Adipocyte (in vitro differentiated cells): ENCODE measurements around the gene HELZ2.
A peak's percentile ranks its signal among the peaks of the same experiment; 100 is the strongest.

Experiments used
- DNase-seq: peaks from one replicate; pipeline ENCODE4 v3.0.0-alpha.2; 2015; ENCODE audit warnings: low read depth
- H3K27me3 ChIP-seq: replicated peaks from 2 replicates; pipeline ENCODE4 v1.7.0; 2013; ENCODE audit warnings: mild to moderate bottlenecking, low read length, moderate library complexity; ENCODE audit not compliant: control insufficient read depth, insufficient read depth
- H3K36me3 ChIP-seq: 2 replicates; pipeline ENCODE4 v1.7.0; 2013; ENCODE audit warnings: low read length, mild to moderate bottlenecking, moderate library complexity; ENCODE audit not compliant: control insufficient read depth, insufficient read depth, severe bottlenecking
- H3K4me1 ChIP-seq: 2 replicates; pipeline ENCODE4 v1.7.0; 2013; ENCODE audit warnings: mild to moderate bottlenecking, low read length, moderate library complexity; ENCODE audit not compliant: control insufficient read depth, insufficient read depth
- H3K4me3 ChIP-seq: 2 replicates; pipeline ENCODE4 v1.7.0; 2013; ENCODE audit warnings: mild to moderate bottlenecking, low read length, moderate library complexity
- H3K9ac ChIP-seq: 2 replicates; pipeline ENCODE4 v1.7.0; 2013; ENCODE audit warnings: mild to moderate bottlenecking, low read length, moderate library complexity
- H3K9me3 ChIP-seq: 2 replicates; pipeline ENCODE4 v1.7.0; 2013; ENCODE audit warnings: mild to moderate bottlenecking, low read length, moderate library complexity; ENCODE audit not compliant: control insufficient read depth

The HELZ2 gene

DNA sequence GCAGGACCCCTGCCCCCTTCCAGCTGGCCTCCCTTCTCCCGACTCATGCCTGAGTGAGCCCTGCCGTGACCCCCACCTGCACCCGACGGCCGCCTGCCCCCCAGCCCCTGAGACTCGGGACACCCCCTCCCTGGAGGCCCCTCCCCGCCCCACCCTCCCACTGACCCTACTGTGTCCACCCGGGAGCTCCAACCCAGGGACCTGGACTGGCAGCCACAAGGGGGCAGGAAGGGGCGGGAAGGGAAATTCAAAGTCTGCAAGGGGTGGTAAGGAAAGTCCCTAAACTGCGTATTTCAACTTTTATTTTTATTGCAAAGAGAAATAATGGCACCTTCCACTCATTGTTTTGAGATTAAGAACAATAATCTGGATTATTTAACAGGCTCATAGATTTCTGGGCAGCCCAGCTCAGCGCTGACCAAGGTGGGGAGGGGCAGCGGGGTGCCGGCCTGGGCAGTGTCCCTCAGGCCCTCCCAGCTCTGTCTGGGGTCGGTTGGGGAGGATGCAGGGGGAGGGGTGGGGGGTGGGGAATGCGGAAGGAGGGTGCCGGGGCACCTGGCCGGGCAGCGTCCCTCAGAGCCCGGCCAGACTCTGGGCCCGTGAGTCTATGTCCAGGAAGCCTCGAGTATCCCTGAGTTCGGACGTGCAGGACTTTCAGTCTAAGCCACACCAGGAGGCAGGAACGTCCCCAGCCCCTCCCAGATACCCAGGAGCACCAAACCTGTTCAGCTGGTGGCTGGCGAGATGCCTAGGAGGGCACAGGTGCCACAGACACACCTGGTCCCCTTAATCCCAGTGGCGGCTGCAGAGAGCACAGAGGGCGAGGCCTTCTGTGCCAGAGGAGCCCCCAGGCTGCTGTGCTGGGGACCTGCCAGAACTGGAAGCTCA, 35.6 kb downstream of the HELZ2 start:
- peak; percentile 49 for DNase-seq
- H3K4me1 ChIP-seq: peaks cover 13% of the 10 kb centered on the region
- no peaks in the 10 kb centered on the region for H3K36me3 ChIP-seq
- peaks cover 19% of the 10 kb centered on the region for H3K27me3 ChIP-seq
- no peak overlapping the region for H3K4me3 ChIP-seq
- no peaks in the 10 kb centered on the region for H3K9me3 ChIP-seq
- H3K9ac ChIP-seq: peak overlapping the region; percentile 44

DNA sequence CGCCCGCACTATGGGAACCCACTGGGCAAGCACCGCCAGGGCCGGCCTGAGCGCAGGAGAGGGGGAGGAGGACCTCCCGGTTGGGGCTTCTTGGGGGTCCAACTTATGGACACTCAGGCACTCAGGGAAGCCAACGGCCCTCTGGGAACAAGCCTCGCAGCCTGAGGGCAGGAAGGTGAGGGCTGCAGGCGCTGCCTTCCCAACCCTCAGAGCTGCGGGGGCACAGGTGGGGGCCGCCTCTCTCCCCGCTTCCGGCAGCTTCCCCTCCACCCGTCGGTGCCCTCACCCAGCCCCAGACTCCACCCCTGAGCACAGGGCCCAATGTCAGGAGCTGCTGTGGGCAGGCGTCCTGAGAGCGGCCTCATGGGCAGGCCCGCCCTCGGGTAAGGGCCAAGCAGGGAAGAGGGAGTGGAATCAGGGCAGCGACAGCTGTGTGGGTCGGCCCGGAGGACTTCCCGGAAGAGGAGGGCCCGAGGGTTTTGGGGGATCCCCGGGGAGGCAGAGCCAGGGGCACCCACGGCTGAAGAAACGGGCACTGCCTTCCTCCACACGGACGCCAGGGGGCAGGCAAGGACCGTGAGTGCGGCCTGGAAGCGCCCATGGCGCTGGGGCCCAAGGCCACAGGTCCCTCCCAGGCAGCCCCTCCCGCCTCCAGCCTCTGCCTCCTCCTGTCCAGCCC, 36.4 kb downstream of the HELZ2 start:
- Histone ChIP-seq H3K4me1 (peaks cover 13% of the 10 kb centered on the region), H3K9me3 (no peaks in the 10 kb centered on the region), H3K36me3 (no peaks in the 10 kb centered on the region), H3K9ac (peak overlapping the region; percentile 44), H3K27me3 (peaks cover 21% of the 10 kb centered on the region), H3K4me3 (no peak overlapping the region)
- DNase-seq: peak; percentile 96

DNA sequence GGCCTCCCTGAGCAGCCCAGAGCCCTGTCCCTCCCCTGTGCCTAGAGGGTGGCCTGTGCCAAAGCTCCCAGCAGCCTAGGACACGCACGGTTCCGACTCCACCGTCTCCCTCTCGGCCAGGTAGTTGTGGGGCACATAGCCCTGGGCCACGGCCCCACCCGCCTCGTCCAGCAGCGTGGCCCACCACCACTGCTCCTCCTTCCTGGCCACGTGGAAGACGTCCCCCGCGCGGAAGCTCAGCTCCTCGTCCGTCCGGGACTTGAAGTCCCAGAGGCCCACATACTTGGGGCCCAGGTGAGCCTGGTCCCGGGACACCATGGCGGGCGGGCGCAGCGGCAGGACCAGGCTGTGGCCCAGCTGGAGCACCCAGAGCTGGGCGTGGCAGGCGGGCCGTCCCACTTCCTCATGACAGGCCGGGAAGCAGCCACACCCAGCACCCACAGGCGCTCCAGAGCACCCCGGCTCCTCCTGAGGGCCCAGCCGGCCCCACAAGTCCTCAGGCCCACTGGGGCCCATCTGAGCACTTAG, 37.0 kb downstream of the HELZ2 start, which contains the start of gene PTK6:
Gene PTK6 (minus strand): TSS at position 380 of the 528 bp plus-strand sequence. CDS start 62 bp downstream, at position 318.
- Histone ChIP-seq H3K27me3 (peaks cover 26% of the 10 kb centered on the region), H3K4me3 (no peak within 1 kb of the TSS), H3K36me3 (no peaks in the 10 kb centered on the region), H3K9me3 (no peaks in the 10 kb centered on the region), H3K9ac (peak within 1 kb of the TSS; percentile 44), H3K4me1 (peaks cover 13% of the 10 kb centered on the region)
- no peak for DNase-seq

DNA sequence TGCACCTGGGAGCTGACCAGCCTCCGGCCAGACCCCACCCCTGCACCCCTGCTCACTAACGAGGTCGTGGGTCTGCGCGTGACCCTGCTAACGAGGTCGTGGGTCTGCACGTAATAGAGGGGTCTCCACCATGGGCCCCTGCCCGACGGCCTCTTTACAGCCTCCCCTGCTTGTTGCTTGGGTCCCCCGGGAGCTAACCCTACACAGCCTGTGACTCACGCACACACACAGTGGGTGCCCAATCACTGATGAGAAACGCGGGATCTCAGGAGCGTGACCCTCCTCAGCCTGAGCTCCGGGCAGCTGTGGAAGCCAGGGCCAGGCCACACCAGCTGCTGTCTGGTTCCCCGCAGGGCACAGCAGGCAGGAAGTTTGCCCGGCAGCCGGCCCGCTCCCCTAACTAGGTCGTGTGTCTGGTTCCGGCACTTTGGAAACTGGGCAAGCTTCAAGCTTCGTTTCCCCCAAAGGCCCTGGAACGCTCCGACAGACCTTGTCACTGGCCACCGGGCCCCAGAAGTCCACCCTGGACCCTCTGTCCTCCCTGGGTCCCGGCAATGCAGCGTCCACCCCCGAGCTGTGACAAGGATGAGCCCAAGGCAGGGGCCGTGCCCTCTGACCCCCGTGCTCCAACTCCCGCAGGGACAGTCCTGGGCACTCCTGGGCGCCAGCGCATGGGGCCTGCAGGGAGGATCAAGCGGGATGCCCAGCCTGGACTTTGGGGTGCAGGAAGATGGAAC, 37.6 kb downstream of the HELZ2 start:
- H3K4me3 ChIP-seq: no peak overlapping the region
- no peaks in the 10 kb centered on the region for H3K9me3 ChIP-seq
- H3K27me3 ChIP-seq: peaks cover 31% of the 10 kb centered on the region
- peaks cover 13% of the 10 kb centered on the region for H3K4me1 ChIP-seq
- H3K9ac ChIP-seq: no peak overlapping the region
- H3K36me3 ChIP-seq: no peaks in the 10 kb centered on the region
- DNase-seq: no peak

DNA sequence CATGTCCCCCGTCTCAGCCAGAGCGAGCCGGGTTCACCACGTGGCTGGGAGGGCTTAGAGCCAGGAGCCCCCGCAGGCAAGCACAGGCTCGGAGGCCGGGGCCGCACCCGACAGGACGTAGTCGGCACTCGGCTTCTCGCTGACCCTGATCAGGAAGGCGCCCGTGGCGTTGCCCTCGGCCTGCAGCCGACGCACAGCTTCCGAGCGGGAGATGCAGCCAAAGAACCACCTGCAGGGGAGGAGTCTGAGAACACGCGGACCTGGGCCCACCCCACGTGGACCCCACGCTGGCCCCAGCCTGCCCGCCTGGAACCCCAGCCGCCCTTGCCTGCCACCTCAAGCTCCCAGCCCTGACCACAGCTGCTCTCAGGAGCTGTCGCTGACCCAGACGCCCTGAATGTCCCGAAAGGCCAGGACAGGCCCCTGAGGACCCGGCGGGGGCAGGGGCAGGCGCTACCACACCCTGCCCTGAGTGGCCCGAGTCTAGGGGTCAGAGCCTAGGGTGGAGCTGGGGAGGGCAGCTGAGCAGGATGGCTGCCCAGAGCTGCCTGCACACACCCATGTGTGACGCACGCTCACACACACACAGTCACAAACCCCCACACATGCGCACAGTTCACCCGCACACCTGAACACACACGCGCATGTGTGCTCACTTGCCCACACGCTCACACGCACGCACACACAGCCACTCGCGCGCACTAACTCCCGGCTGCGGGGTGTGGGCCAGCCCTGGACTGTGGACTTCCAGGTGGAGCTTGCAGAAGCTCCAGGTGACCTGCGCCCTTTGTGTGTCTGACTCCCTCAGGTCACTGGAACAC, 39.0 kb downstream of the HELZ2 start:
- H3K4me1 ChIP-seq: peaks cover 13% of the 10 kb centered on the region
- no peaks in the 10 kb centered on the region for H3K36me3 ChIP-seq
- no peak for DNase-seq
- no peak overlapping the region for H3K9ac ChIP-seq
- H3K9me3 ChIP-seq: no peaks in the 10 kb centered on the region
- H3K27me3 ChIP-seq: peaks cover 31% of the 10 kb centered on the region
- no peak overlapping the region for H3K4me3 ChIP-seq

DNA sequence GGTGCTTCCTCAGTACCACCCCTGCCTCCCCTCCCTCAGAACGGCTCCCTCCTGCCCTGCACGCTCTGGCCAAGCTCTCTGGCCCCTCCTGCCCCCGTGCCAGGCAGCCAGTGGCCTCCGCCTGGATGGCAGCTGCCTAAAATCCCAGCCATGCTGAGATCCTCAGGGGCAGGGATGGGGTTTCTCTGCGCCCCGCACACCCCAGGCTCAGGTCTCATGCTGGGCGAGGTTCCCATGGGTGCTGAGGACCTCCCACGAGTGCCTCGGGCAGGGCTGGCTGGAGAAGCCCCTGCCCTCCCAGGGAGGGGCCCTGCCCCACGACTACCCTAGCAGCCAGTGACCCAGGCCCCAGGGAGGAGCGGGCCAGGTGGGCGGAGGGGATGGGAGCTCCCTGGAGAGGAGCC, 39.6 kb downstream of the HELZ2 start:
- no peaks in the 10 kb centered on the region for H3K9me3 ChIP-seq
- peaks cover 13% of the 10 kb centered on the region for H3K4me1 ChIP-seq
- H3K4me3 ChIP-seq: no peak overlapping the region
- peaks cover 27% of the 10 kb centered on the region for H3K27me3 ChIP-seq
- no peaks in the 10 kb centered on the region for H3K36me3 ChIP-seq
- DNase-seq: no peak
- H3K9ac ChIP-seq: no peak overlapping the region

DNA sequence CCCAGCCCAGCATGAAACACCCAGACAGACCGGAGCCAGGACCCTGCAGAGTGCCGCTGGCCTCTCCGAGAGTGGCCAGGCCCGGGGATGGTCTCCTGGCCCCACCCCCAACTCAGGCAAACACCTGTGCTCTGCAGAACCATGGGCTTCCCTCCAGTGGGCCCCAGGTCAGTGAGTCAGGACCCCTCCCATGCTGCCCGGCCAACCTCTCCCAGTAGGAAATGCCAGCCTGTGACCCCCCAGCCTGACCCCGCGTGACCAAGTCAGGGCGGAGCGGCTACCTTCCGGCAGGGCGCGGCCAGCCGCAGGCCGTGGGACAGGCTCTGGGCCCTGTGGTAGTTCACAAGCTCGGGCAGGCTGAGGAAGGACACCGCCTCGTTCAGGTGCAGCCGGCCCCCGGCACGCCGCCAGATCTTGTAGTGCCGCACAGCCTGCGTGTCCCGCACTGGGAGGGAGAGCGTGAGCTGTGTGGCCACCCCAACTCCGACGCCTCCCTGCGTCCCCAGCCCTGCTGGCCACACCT, 40.1 kb downstream of the HELZ2 start:
- no peak for DNase-seq
- peaks cover 13% of the 10 kb centered on the region for H3K4me1 ChIP-seq
- no peaks in the 10 kb centered on the region for H3K9me3 ChIP-seq
- H3K27me3 ChIP-seq: peaks cover 29% of the 10 kb centered on the region
- no peak overlapping the region for H3K4me3 ChIP-seq
- no peaks in the 10 kb centered on the region for H3K36me3 ChIP-seq
- no peak overlapping the region for H3K9ac ChIP-seq

DNA sequence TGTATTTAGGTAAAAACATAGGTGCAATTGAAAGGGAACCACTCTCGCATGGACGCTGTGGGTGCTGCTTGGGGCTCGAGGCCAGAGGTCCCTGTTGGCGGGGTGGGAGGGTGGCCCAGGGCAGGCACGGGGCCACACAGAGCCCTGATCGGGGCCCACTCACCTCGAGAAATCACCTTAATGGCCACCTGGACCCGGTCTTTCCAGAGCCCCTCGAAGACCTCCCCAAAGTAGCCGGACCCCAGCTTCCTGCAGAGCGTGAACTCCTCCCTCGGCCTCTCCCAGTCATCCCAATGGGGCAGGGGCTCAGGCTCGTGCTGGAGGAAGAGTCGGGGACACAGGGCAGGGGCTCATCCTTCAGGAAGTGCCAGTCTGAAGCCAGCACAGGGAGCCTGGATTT, 40.7 kb downstream of the HELZ2 start:
- Histone ChIP-seq H3K36me3 (no peaks in the 10 kb centered on the region), H3K4me1 (peaks cover 13% of the 10 kb centered on the region), H3K9me3 (no peaks in the 10 kb centered on the region), H3K9ac (no peak overlapping the region), H3K27me3 (peaks cover 31% of the 10 kb centered on the region), H3K4me3 (no peak overlapping the region)
- no peak for DNase-seq

DNA sequence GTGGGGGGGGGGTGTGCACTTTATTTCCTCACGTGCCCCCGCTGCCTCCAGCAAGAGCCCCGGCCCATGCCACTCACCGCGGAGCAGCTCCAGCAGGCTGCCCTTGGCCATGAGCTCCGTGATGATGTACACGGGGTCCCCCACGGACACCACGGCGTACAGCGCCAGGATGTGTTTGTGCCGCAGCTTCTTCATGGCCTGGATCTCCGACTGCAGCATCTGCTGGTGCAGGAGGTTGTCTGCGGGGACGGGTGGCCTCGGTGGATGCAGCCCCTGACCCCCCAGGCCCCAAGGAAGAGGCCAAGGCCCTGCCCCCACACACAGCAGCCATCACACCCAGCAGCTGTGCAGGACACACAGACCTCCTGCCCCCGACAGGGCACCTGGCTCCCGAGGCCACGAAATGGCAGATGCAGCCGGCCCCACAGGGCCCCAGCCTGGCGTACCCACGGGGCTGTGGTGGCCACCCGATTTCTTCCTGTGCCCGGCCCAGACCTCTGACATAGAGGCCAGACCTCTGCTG, 41.5 kb downstream of the HELZ2 start:
- DNase-seq: no peak
- Histone ChIP-seq H3K4me1 (peaks cover 11% of the 10 kb centered on the region), H3K27me3 (peaks cover 31% of the 10 kb centered on the region), H3K4me3 (no peak overlapping the region), H3K9ac (no peak overlapping the region), H3K36me3 (no peaks in the 10 kb centered on the region), H3K9me3 (no peaks in the 10 kb centered on the region)
